ENCODE data around the gene OOSP1. TPM values are rescaled to one million over a fixed set of nuclear protein-coding genes. Genes with fewer than 3 reads are reported as not detected.
"Not testable (repeated sequence)": the region's sequence is repeated elsewhere in the genome, so short reads cannot be mapped to it uniquely, and the experiment has no call there.

OOSP1 gene
- total RNA-seq, 4 donors from 2014 or later: not detected

- H3K27me3 ChIP-seq: no peaks in the 10 kb centered on the region
- no peak for TF ChIP-seq EP300 (IDR thresholded peaks at IDR 0.05)
- no peak for TF ChIP-seq POLR2AphosphoS5 (IDR thresholded peaks at IDR 0.05)
- TF ChIP-seq POLR2A (IDR thresholded peaks at IDR 0.05): no peak
- no peak for TF ChIP-seq CTCF (IDR thresholded peaks at IDR 0.05)
- 66 to 68% methylated on average over 3 to 11 of the region's 11 CpGs for WGBS, 2 donors (ENCODE audit: low coverage in 1 of 2)
- H3K9me3 ChIP-seq: no peaks in the 10 kb centered on the region
- peaks cover 0 to 7% (median 0%) of the 10 kb centered on the region in 3 donors for H3K4me1 ChIP-seq
- no peak overlapping the region for H3K27ac ChIP-seq
- no peak for ATAC-seq
- H3K36me3 ChIP-seq: no peaks in the 10 kb centered on the region
- no peak overlapping the region for H3K4me3 ChIP-seq
Observed at GRCh38 chr11:59899532-59899931, 38.7 kb upstream of the OOSP1 start.

- TF ChIP-seq POLR2A (IDR thresholded peaks at IDR 0.05) (no peak), CTCF (IDR thresholded peaks at IDR 0.05) (no peak)
- Histone ChIP-seq H3K27ac (no peak overlapping the region), H3K27me3 (no peaks in the 10 kb centered on the region), H3K36me3 (no peaks in the 10 kb centered on the region), H3K9me3 (no peaks in the 10 kb centered on the region), H3K4me1 (peaks cover 0 to 7% (median 0%) of the 10 kb centered on the region in 3 donors), H3K4me3 (no peak overlapping the region)
- WGBS, 2 donors (ENCODE audit: low coverage in 1 of 2): 60% methylated on average over 6 of the region's 6 CpGs
- no peak for ATAC-seq
Observed at GRCh38 chr11:59900366-59901126, 37.7 kb upstream of the OOSP1 start.

- Histone ChIP-seq H3K4me3 (no peak overlapping the region), H3K36me3 (no peaks in the 10 kb centered on the region), H3K4me1 (peaks cover 0 to 7% (median 0%) of the 10 kb centered on the region in 3 donors), H3K27ac (no peak overlapping the region), H3K27me3 (no peaks in the 10 kb centered on the region), H3K9me3 (no peaks in the 10 kb centered on the region)
- TF ChIP-seq POLR2A (IDR thresholded peaks at IDR 0.05): no peak
- TF ChIP-seq CTCF (IDR thresholded peaks at IDR 0.05): no peak
- no peak for TF ChIP-seq POLR2AphosphoS5 (IDR thresholded peaks at IDR 0.05)
- TF ChIP-seq EP300 (IDR thresholded peaks at IDR 0.05): no peak
- no peak for ATAC-seq
- 6 to 22% methylated on average over 1 of the region's 1 CpG for WGBS, 2 donors (ENCODE audit: low coverage in 1 of 2)
Observed at GRCh38 chr11:59901306-59901705, 36.9 kb upstream of the OOSP1 start.

GRCh38 chr11:59903569-59903968 is 34.7 kb upstream of the OOSP1 start:
- not testable (repeated sequence) for H3K9me3 ChIP-seq, H3K4me1 ChIP-seq, H3K27ac ChIP-seq, H3K27me3 ChIP-seq, ATAC-seq, H3K36me3 ChIP-seq, H3K4me3 ChIP-seq
- WGBS, 2 donors (ENCODE audit: low coverage in 1 of 2): no CpG with 5 or more reads among the region's 2 CpGs

- no peaks in the 10 kb centered on the region for H3K36me3 ChIP-seq
- 80 to 83% methylated on average over 1 to 2 of the region's 2 CpGs for WGBS, 2 donors (ENCODE audit: low coverage in 1 of 2)
- no peaks in the 10 kb centered on the region for H3K27me3 ChIP-seq
- ATAC-seq: no peak
- TF ChIP-seq POLR2A (IDR thresholded peaks at IDR 0.05): no peak
- TF ChIP-seq CTCF (IDR thresholded peaks at IDR 0.05): no peak
- no peak for TF ChIP-seq POLR2AphosphoS5 (IDR thresholded peaks at IDR 0.05)
- no peak for TF ChIP-seq EP300 (IDR thresholded peaks at IDR 0.05)
- no peak overlapping the region for H3K4me3 ChIP-seq
- H3K27ac ChIP-seq: no peak overlapping the region
- no peaks in the 10 kb centered on the region for H3K4me1 ChIP-seq
- H3K9me3 ChIP-seq: peaks cover 0 to 25% (median 0%) of the 10 kb centered on the region in 3 donors
Observed at GRCh38 chr11:59918480-59918879, 19.8 kb upstream of the OOSP1 start.
